ENCODE measurements around the gene NID2.

Gene NID2

GRCh38 chr14:52032204-52032801 lies 36.6 kb downstream of the NID2 start:
- Histone ChIP-seq H3K4me2 (ENCODE audit: low read length) (no peak overlapping the region), H3K4me3 (ENCODE audit: low read length) (no peak overlapping the region), H3K79me2 (ENCODE audit: low read length) (no peaks in the 10 kb centered on the region), H3K27me3 (ENCODE audit: low read depth, low read length) (peaks cover 8% of the 10 kb centered on the region; the same call in 1 of the 2 replicates), H3K9me3 (ENCODE audit: insufficient read depth, low read length) (no peaks in the 10 kb centered on the region), H3K36me3 (replicated peaks; ENCODE audit: low read depth, low read length) (no peaks in the 10 kb centered on the region), H4K20me1 (ENCODE audit: insufficient read depth, low read length) (no peaks in the 10 kb centered on the region), H3K9ac (ENCODE audit: low read length) (no peak overlapping the region), H3K4me1 (ENCODE audit: low read length) (no peaks in the 10 kb centered on the region), H3K27ac (ENCODE audit: low read length) (no peak overlapping the region), H2AFZ (ENCODE audit: low read depth, low read length) (no peak overlapping the region)
- no peak for TF ChIP-seq CTCF (IDR thresholded peaks at IDR 0.05; ENCODE audit: low read depth, low read length)
- TF ChIP-seq EZH2phosphoT487 (IDR thresholded peaks at IDR 0.05; ENCODE audit: low read depth) = no peak

GRCh38 chr14:52031781-52032180 lies 37.1 kb downstream of the NID2 start:
- no peaks in the 10 kb centered on the region for H3K4me1 ChIP-seq (ENCODE audit: low read length)
- no peaks in the 10 kb centered on the region for H3K36me3 ChIP-seq (replicated peaks; ENCODE audit: low read depth, low read length)
- TF ChIP-seq CTCF (IDR thresholded peaks at IDR 0.05; ENCODE audit: low read depth, low read length) (no peak), EZH2phosphoT487 (IDR thresholded peaks at IDR 0.05; ENCODE audit: low read depth) (no peak)
- H3K79me2 ChIP-seq (ENCODE audit: low read length) = no peaks in the 10 kb centered on the region
- no peak overlapping the region for H3K4me3 ChIP-seq (ENCODE audit: low read length)
- no peak overlapping the region for H3K9ac ChIP-seq (ENCODE audit: low read length)
- no peak overlapping the region for H3K27ac ChIP-seq (ENCODE audit: low read length)
- no peaks in the 10 kb centered on the region for H4K20me1 ChIP-seq (ENCODE audit: insufficient read depth, low read length)
- no peaks in the 10 kb centered on the region for H3K9me3 ChIP-seq (ENCODE audit: insufficient read depth, low read length)
- no peak overlapping the region for H3K4me2 ChIP-seq (ENCODE audit: low read length)
- H2AFZ ChIP-seq (ENCODE audit: low read depth, low read length) = no peak overlapping the region
- peaks cover 8% of the 10 kb centered on the region; the same call in 1 of the 2 replicates for H3K27me3 ChIP-seq (ENCODE audit: low read depth, low read length)

GRCh38 chr14:52029881-52030280 lies 39.0 kb downstream of the NID2 start:
- H3K4me1 ChIP-seq (ENCODE audit: low read length) = peaks cover 5% of the 10 kb centered on the region; the same call in 1 of the 2 replicates
- H3K27ac ChIP-seq (ENCODE audit: low read length) = no peak overlapping the region

GRCh38 chr14:52026901-52027300 lies 42.0 kb downstream of the NID2 start:
- TF ChIP-seq CTCF (IDR thresholded peaks at IDR 0.05; ENCODE audit: low read depth, low read length) (no peak), EZH2phosphoT487 (IDR thresholded peaks at IDR 0.05; ENCODE audit: low read depth) (no peak)
- no peak overlapping the region for H3K9ac ChIP-seq (ENCODE audit: low read length)
- H3K4me3 ChIP-seq (ENCODE audit: low read length) = no peak overlapping the region
- H3K9me3 ChIP-seq (ENCODE audit: insufficient read depth, low read length) = no peaks in the 10 kb centered on the region
- no peaks in the 10 kb centered on the region for H3K79me2 ChIP-seq (ENCODE audit: low read length)
- peaks cover 16% of the 10 kb centered on the region for H3K4me1 ChIP-seq (ENCODE audit: low read length)
- no peak overlapping the region for H3K4me2 ChIP-seq (ENCODE audit: low read length)
- no peaks in the 10 kb centered on the region for H3K27me3 ChIP-seq (ENCODE audit: low read depth, low read length)
- H3K27ac ChIP-seq (ENCODE audit: low read length) = no peak overlapping the region
- H3K36me3 ChIP-seq (replicated peaks; ENCODE audit: low read depth, low read length) = peaks cover 10% of the 10 kb centered on the region
- H2AFZ ChIP-seq (ENCODE audit: low read depth, low read length) = no peak overlapping the region
- H4K20me1 ChIP-seq (ENCODE audit: insufficient read depth, low read length) = no peaks in the 10 kb centered on the region

More at GRCh38 chr14:52029881-52030280, 39.0 kb downstream of the NID2 start:
- H3K79me2 ChIP-seq (ENCODE audit: low read length) = no peaks in the 10 kb centered on the region
- H3K9ac ChIP-seq (ENCODE audit: low read length) = no peak overlapping the region
- no peak overlapping the region for H3K4me2 ChIP-seq (ENCODE audit: low read length)
- H2AFZ ChIP-seq (ENCODE audit: low read depth, low read length) = no peak overlapping the region
- TF ChIP-seq EZH2phosphoT487 (IDR thresholded peaks at IDR 0.05; ENCODE audit: low read depth) (no peak), CTCF (IDR thresholded peaks at IDR 0.05; ENCODE audit: low read depth, low read length) (no peak)
- no peaks in the 10 kb centered on the region for H3K9me3 ChIP-seq (ENCODE audit: insufficient read depth, low read length)
- peaks cover 4% of the 10 kb centered on the region; the same call in 1 of the 2 replicates for H3K27me3 ChIP-seq (ENCODE audit: low read depth, low read length)
- H4K20me1 ChIP-seq (ENCODE audit: insufficient read depth, low read length) = no peaks in the 10 kb centered on the region
- H3K36me3 ChIP-seq (replicated peaks; ENCODE audit: low read depth, low read length) = no peaks in the 10 kb centered on the region
- no peak overlapping the region for H3K4me3 ChIP-seq (ENCODE audit: low read length)
